SK-N-SH treated with all-trans-retinoic acid at 6 μM for 48 hours (cell line): ENCODE data around the gene SACS.

Experiments
- ATAC-seq: fragments of 200-7000 bp; cut with Tn5 transposase; 3 replicates; pipeline ENCODE4 v1.9.1; 2020; ENCODE audit warnings: mild to moderate bottlenecking, moderate library complexity
- ARNTL ChIP-seq: fragments of 450-650 bp; formaldehyde crosslinking; IDR thresholded peaks from 2 replicates; pipeline ENCODE4 v1.5.0; 2020; ENCODE audit warnings: low read depth, mild to moderate bottlenecking, moderate library complexity, borderline replicate concordance
- BACH2 ChIP-seq: fragments of 250-450 bp; sonication (Bioruptor Pico); IDR thresholded peaks from 2 replicates; pipeline ENCODE4 v1.9.0; 2021; ENCODE audit warnings: mild to moderate bottlenecking, borderline replicate concordance
- CSDC2 ChIP-seq: fragments of 250-450 bp; sonication (Bioruptor Pico); IDR thresholded peaks from 2 replicates; pipeline ENCODE4 v1.5.0; 2020; ENCODE audit warnings: mild to moderate bottlenecking, moderate library complexity
- ESRRG ChIP-seq: fragments of 250-450 bp; sonication (Bioruptor Pico); IDR thresholded peaks from 2 replicates; pipeline ENCODE4 v1.6.1; 2021; ENCODE audit warnings: mild to moderate bottlenecking
- GLIS3 ChIP-seq: fragments of 250-450 bp; sonication (Bioruptor Pico); IDR thresholded peaks from 2 replicates; pipeline ENCODE4 v1.5.0; 2020; ENCODE audit warnings: mild to moderate bottlenecking, moderate library complexity
- ISL1 ChIP-seq: fragments of 250-450 bp; sonication (Bioruptor Pico); IDR thresholded peaks from 2 replicates; pipeline ENCODE4 v2.1.2; 2022; ENCODE audit warnings: mild to moderate bottlenecking, moderate library complexity
- OSR1 ChIP-seq: fragments of 250-450 bp; sonication (Bioruptor Pico); IDR thresholded peaks from 2 replicates; pipeline ENCODE4 v1.8.0; 2022; ENCODE audit warnings: moderate library complexity, mild to moderate bottlenecking, inconsistent platforms
- PPARA ChIP-seq: fragments of 250-450 bp; sonication (Bioruptor Pico); IDR thresholded peaks from 2 replicates; pipeline ENCODE4 v1.5.0; 2020; ENCODE audit warnings: mild to moderate bottlenecking, borderline replicate concordance
- RARB ChIP-seq: fragments of 250-450 bp; sonication (Bioruptor Pico); IDR thresholded peaks from 2 replicates; pipeline ENCODE4 v1.8.0; 2021; ENCODE audit warnings: mild to moderate bottlenecking, moderate library complexity
- SNAI2 ChIP-seq: fragments of 250-450 bp; sonication (Bioruptor Pico); IDR thresholded peaks from 2 replicates; pipeline ENCODE4 v1.5.0; 2020; ENCODE audit warnings: mild to moderate bottlenecking, moderate library complexity
- TCF4 ChIP-seq: fragments of 250-450 bp; sonication (Bioruptor Pico); IDR thresholded peaks from 2 replicates; pipeline ENCODE4 v1.8.0; 2021; ENCODE audit warnings: mild to moderate bottlenecking, moderate library complexity, borderline replicate concordance
- TOX ChIP-seq: fragments of 250-450 bp; sonication (Bioruptor Pico); IDR thresholded peaks from 2 replicates; pipeline ENCODE4 v1.8.0; 2021; ENCODE audit warnings: mild to moderate bottlenecking, moderate library complexity, borderline replicate concordance
- ZC3H10 ChIP-seq: fragments of 250-450 bp; sonication (Bioruptor Pico); IDR thresholded peaks from 2 replicates; pipeline ENCODE4 v1.5.1; 2021; ENCODE audit warnings: mild to moderate bottlenecking, moderate library complexity
- ZFP3 ChIP-seq: fragments of 250-450 bp; sonication (Bioruptor Pico); IDR thresholded peaks from 2 replicates; pipeline ENCODE4 v1.5.0; 2020; ENCODE audit warnings: mild to moderate bottlenecking, moderate library complexity
- ZFP30 ChIP-seq: fragments of 450-650 bp; formaldehyde crosslinking; IDR thresholded peaks from 2 replicates; pipeline ENCODE4 v1.5.0; 2022; ENCODE audit warnings: mild to moderate bottlenecking, moderate library complexity
- ZNF565 ChIP-seq: fragments of 450-650 bp; formaldehyde crosslinking; conservative IDR thresholded peaks from 2 replicates; pipeline ENCODE4 v1.5.0; 2020; ENCODE audit warnings: low read depth, mild to moderate bottlenecking, moderate library complexity
- ZNF70 ChIP-seq: fragments of 450-650 bp; formaldehyde crosslinking; IDR thresholded peaks from 2 replicates; pipeline ENCODE4 v1.5.0; 2020; ENCODE audit warnings: mild to moderate bottlenecking, moderate library complexity
- ZNF8 ChIP-seq: fragments of 450-650 bp; formaldehyde crosslinking; IDR thresholded peaks from 2 replicates; pipeline ENCODE4 v1.5.0; 2020; ENCODE audit warnings: mild to moderate bottlenecking, moderate library complexity
- TF ChIP-seq, protein P1 (sequence below): fragments of 250-450 bp; sonication (Bioruptor Pico); IDR thresholded peaks from 2 replicates; pipeline ENCODE4 v1.8.0; 2021; ENCODE audit warnings: low read depth, mild to moderate bottlenecking, moderate library complexity, borderline replicate concordance
- TF ChIP-seq, protein P2 (sequence below): fragments of 250-450 bp; sonication (Bioruptor Pico); IDR thresholded peaks from 2 replicates; pipeline ENCODE4 v1.8.0; 2020; ENCODE audit warnings: mild to moderate bottlenecking, moderate library complexity, borderline replicate concordance
- TF ChIP-seq, protein P3 (sequence below): fragments of 250-450 bp; sonication (Bioruptor Pico); IDR thresholded peaks from 2 replicates; pipeline ENCODE4 v1.5.1; 2021; ENCODE audit warnings: mild to moderate bottlenecking, moderate library complexity
- TF ChIP-seq, protein P4 (sequence below): fragments of 250-450 bp; sonication (Bioruptor Pico); IDR thresholded peaks from 2 replicates; pipeline ENCODE4 v1.5.0; 2020; ENCODE audit warnings: mild to moderate bottlenecking, moderate library complexity
- TF ChIP-seq, protein P5 (sequence below): fragments of 250-450 bp; sonication (Bioruptor Pico); IDR thresholded peaks from 2 replicates; pipeline ENCODE4 v1.5.1; 2020; ENCODE audit warnings: low read depth, mild to moderate bottlenecking, moderate library complexity

Gene SACS

DNA sequence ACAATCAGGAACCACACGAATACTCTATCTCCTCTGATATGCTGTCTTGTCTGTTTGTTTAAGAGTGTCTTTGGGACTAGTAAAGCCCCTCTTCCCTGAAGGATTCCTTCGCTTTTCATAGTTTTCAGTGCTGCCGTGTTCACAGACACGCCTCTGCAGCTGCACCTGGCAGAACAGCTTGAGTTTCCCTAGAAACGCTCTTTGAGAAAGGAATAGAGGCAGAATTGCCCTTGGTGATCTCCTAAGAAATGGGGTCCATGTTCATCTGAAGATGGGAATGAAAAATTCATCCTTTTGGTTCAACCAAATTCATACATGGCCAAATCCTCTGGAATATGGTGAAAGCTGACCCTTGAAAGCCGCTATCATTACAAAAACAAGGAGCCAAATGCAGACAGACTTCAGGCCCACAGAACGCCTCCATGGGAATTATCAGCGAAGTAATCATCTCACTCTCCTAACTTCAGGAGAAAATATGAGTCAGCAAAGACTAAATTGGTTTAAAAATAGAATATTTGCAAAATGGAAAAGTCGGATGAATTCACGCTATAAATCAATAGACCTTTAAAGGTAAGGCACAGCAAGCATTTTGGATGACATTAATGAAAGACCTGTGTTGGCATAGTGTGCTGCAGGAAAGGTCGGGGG lies 5.5 kb downstream of the SACS start:
- ATAC-seq: peak; percentile 56
- TF ChIP-seq ISL1 (CRISPR knock-in tag) (peak; percentile 55), ESRRG (CRISPR knock-in tag) (no peak), ZC3H10 (no peak)

DNA sequence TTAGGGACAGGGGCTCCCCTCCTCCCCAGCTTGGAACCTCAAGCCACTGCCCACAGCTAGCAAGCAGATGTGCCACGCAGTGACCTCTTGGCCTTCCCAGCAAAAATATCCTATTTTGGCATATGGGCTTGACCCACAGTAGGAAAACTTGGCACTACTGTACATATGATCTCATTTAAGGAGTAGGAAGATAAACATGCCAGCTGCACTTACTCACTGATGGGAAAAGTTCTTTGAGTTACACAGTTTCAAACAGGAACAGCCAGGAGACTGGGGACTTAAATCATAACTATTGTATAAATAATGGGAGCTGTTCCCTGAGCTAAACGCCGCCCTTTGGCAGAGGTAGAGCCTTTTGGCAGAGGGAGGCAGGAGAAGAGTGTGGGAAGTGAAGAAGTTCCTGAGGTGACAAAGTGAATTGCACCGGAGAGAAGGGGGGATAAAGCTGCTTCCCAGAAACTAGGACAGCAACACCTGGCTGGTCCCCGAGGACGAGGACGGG lies 6.1 kb downstream of the SACS start:
- peak; percentile 87 for ATAC-seq
- no peak for TF ChIP-seq GLIS3
- TF ChIP-seq, protein P1, sequence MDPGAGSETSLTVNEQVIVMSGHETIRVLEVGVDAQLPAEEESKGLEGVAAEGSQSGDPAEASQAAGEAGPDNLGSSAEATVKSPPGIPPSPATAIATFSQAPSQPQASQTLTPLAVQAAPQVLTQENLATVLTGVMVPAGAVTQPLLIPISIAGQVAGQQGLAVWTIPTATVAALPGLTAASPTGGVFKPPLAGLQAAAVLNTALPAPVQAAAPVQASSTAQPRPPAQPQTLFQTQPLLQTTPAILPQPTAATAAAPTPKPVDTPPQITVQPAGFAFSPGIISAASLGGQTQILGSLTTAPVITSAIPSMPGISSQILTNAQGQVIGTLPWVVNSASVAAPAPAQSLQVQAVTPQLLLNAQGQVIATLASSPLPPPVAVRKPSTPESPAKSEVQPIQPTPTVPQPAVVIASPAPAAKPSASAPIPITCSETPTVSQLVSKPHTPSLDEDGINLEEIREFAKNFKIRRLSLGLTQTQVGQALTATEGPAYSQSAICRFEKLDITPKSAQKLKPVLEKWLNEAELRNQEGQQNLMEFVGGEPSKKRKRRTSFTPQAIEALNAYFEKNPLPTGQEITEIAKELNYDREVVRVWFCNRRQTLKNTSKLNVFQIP (CRISPR knock-in tag): peak; percentile 75; the same call in 1 of the 2 replicates
- no peak for TF ChIP-seq CSDC2 (CRISPR knock-in tag)
- TF ChIP-seq SNAI2 (CRISPR knock-in tag): peak; percentile 51; the same call in 1 of the 2 replicates
- peak; percentile 92 for TF ChIP-seq ISL1 (CRISPR knock-in tag)
- no peak for TF ChIP-seq ZNF8 (CRISPR knock-in tag)
- TF ChIP-seq ZNF565 (CRISPR knock-in tag): 0 out of 2 replicates have a peak, but pooled peaks have one; percentile 26
- no peak for TF ChIP-seq TCF4
- TF ChIP-seq BACH2 (CRISPR knock-in tag): no peak
- no peak for TF ChIP-seq ZC3H10
- TF ChIP-seq ARNTL (CRISPR knock-in tag): no peak
- no peak for TF ChIP-seq ZNF70
- no peak for TF ChIP-seq ZFP3 (CRISPR knock-in tag)
- no peak for TF ChIP-seq OSR1 (CRISPR knock-in tag)
- peak; percentile 66; the same call in 1 of the 2 replicates for TF ChIP-seq ESRRG (CRISPR knock-in tag)
- no peak for TF ChIP-seq TOX
- TF ChIP-seq, protein P2, sequence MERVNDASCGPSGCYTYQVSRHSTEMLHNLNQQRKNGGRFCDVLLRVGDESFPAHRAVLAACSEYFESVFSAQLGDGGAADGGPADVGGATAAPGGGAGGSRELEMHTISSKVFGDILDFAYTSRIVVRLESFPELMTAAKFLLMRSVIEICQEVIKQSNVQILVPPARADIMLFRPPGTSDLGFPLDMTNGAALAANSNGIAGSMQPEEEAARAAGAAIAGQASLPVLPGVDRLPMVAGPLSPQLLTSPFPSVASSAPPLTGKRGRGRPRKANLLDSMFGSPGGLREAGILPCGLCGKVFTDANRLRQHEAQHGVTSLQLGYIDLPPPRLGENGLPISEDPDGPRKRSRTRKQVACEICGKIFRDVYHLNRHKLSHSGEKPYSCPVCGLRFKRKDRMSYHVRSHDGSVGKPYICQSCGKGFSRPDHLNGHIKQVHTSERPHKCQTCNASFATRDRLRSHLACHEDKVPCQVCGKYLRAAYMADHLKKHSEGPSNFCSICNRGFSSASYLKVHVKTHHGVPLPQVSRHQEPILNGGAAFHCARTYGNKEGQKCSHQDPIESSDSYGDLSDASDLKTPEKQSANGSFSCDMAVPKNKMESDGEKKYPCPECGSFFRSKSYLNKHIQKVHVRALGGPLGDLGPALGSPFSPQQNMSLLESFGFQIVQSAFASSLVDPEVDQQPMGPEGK (CRISPR knock-in tag): peak; percentile 58; the same call in 1 of the 2 replicates
- TF ChIP-seq, protein P3, sequence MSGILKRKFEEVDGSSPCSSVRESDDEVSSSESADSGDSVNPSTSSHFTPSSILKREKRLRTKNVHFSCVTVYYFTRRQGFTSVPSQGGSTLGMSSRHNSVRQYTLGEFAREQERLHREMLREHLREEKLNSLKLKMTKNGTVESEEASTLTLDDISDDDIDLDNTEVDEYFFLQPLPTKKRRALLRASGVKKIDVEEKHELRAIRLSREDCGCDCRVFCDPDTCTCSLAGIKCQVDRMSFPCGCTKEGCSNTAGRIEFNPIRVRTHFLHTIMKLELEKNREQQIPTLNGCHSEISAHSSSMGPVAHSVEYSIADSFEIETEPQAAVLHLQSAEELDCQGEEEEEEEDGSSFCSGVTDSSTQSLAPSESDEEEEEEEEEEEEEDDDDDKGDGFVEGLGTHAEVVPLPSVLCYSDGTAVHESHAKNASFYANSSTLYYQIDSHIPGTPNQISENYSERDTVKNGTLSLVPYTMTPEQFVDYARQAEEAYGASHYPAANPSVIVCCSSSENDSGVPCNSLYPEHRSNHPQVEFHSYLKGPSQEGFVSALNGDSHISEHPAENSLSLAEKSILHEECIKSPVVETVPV (CRISPR knock-in tag): no peak
- TF ChIP-seq, protein P4, sequence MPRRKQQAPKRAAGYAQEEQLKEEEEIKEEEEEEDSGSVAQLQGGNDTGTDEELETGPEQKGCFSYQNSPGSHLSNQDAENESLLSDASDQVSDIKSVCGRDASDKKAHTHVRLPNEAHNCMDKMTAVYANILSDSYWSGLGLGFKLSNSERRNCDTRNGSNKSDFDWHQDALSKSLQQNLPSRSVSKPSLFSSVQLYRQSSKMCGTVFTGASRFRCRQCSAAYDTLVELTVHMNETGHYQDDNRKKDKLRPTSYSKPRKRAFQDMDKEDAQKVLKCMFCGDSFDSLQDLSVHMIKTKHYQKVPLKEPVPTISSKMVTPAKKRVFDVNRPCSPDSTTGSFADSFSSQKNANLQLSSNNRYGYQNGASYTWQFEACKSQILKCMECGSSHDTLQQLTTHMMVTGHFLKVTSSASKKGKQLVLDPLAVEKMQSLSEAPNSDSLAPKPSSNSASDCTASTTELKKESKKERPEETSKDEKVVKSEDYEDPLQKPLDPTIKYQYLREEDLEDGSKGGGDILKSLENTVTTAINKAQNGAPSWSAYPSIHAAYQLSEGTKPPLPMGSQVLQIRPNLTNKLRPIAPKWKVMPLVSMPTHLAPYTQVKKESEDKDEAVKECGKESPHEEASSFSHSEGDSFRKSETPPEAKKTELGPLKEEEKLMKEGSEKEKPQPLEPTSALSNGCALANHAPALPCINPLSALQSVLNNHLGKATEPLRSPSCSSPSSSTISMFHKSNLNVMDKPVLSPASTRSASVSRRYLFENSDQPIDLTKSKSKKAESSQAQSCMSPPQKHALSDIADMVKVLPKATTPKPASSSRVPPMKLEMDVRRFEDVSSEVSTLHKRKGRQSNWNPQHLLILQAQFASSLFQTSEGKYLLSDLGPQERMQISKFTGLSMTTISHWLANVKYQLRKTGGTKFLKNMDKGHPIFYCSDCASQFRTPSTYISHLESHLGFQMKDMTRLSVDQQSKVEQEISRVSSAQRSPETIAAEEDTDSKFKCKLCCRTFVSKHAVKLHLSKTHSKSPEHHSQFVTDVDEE (CRISPR knock-in tag): no peak
- TF ChIP-seq, protein P5, sequence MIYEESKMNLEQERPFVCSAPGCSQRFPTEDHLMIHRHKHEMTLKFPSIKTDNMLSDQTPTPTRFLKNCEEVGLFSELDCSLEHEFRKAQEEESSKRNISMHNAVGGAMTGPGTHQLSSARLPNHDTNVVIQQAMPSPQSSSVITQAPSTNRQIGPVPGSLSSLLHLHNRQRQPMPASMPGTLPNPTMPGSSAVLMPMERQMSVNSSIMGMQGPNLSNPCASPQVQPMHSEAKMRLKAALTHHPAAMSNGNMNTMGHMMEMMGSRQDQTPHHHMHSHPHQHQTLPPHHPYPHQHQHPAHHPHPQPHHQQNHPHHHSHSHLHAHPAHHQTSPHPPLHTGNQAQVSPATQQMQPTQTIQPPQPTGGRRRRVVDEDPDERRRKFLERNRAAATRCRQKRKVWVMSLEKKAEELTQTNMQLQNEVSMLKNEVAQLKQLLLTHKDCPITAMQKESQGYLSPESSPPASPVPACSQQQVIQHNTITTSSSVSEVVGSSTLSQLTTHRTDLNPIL (CRISPR knock-in tag): peak; percentile 95
- no peak for TF ChIP-seq PPARA (CRISPR knock-in tag)
- no peak for TF ChIP-seq ZFP30
- TF ChIP-seq RARB (CRISPR knock-in tag): no peak
